Gastroesophageal sphincter (tissue), 4 donors: ENCODE results near the gene BMP7. TPM values are rescaled to one million over a fixed set of nuclear protein-coding genes. Genes with fewer than 3 reads are reported as not detected.
A peak's percentile ranks its signal among the peaks of the same experiment; 100 is the strongest.

ENCODE experiments used
- ATAC-seq: fragments of 150-250 bp; one replicate; pipeline ENCODE4 v1.9.1; 2016; ENCODE audit warnings: mild to moderate bottlenecking, moderate library complexity
- H3K27ac ChIP-seq, 4 donors: fragments of 200-600 bp; sonication (generic) in 3 of 4; 1 replicate in 3 of 4; 2 replicates in 1 of 4; pipeline ENCODE4 v1.5.1; 2016 to 2019
- H3K27me3 ChIP-seq: fragments of 200-600 bp; sonication (generic); one replicate; pipeline ENCODE4 v1.5.1; 2019
- H3K36me3 ChIP-seq, 2 donors: fragments of 200-600 bp; sonication (generic); one replicate each; pipeline ENCODE4 v1.5.1; 2019; ENCODE audit warnings: control low read depth in 1 of 2
- H3K4me1 ChIP-seq, 3 donors: fragments of 200-600 bp; sonication (generic); 1 replicate in 2 of 3; 2 replicates in 1 of 3; pipeline ENCODE4 v1.5.1; 2016 to 2019; ENCODE audit warnings: control low read depth in 2 of 3
- H3K4me3 ChIP-seq, 2 donors: fragments of 200-600 bp; sonication (generic); one replicate each; pipeline ENCODE4 v1.5.1; 2019; ENCODE audit warnings: mild to moderate bottlenecking in 1 of 2, moderate library complexity in 1 of 2
- H3K9me3 ChIP-seq, 3 donors: fragments of 200-600 bp; sonication (generic); one replicate each; pipeline ENCODE4 v1.5.1; 2017 to 2019; ENCODE audit warnings: control low read depth in 2 of 3
- EP300 ChIP-seq: sonication (generic); formaldehyde crosslinking; IDR thresholded peaks from one replicate; pipeline ENCODE4 v1.6.1; 2017; ENCODE audit warnings: antibody characterized with exemption, mild to moderate bottlenecking
- POLR2A ChIP-seq, 2 donors: fragments of 450-650 bp; IDR thresholded peaks; one replicate each; pipeline ENCODE4 v1.6.1; 2017; ENCODE audit warnings: antibody characterized with exemption in 2 of 2, mild to moderate bottlenecking in 2 of 2, moderate library complexity in 1 of 2
- POLR2AphosphoS5 ChIP-seq: sonication (generic); formaldehyde crosslinking; IDR thresholded peaks from one replicate; pipeline ENCODE4 v1.6.1; 2017; ENCODE audit warnings: antibody characterized with exemption
- WGBS, 2 donors: methylation state at CpG; one replicate each; pipeline ENCODE4 v1.1.5; 2018; ENCODE audit warnings: low coverage in 1 of 2; 5-methylcytosine and 5-hydroxymethylcytosine counted together
- total RNA-seq, 4 donors: library from RNA; depleted of rRNA; stranded (reverse); fragments of >200 nt; gene quantifications; one replicate each; pipeline ENCODE4 v1.1.0, GENCODE V29; 2016
- TF ChIP-seq, protein P1 (sequence below), 4 experiments: fragments of 200-600 bp in 2 of 4; fragments of 450-650 bp in 2 of 4; sonication (generic) in 1 of 4; IDR thresholded peaks; one replicate each; pipeline ENCODE4 v1.5.1; 2017 to 2019; ENCODE audit warnings: antibody characterized with exemption in 4 of 4, mild to moderate bottlenecking in 2 of 4, moderate library complexity in 2 of 4

Gene BMP7
- total RNA-seq, 4 donors from 2014 or later, result 0.16 to 10.8 (median 5.0) TPM

DNA sequence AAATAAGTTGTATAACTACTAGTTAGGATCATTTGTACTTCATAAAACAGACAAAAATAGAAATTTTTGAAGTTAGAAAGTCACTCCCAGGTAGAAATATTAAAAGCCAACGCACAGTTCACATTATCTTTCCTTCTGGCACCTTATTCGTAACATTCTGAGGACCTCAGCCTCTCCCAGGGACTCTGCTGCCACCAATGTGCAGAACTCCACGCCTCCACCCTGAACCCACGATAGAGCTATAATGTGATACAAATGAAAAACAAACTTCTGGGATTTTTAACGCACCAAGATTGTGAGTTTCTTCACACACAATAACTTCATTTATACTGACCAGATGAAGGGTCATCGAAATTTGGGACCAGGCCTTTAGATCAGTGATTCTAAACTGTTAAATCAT is 9.5 kb downstream of the BMP7 start:
- Histone ChIP-seq H3K27ac (no peak overlapping the region), H3K9me3 (no peaks in the 10 kb centered on the region), H3K27me3 (peaks cover 78% of the 10 kb centered on the region), H3K36me3 (no peaks in the 10 kb centered on the region), H3K4me1 (peaks cover 0 to 7% (median 5%) of the 10 kb centered on the region in 3 donors), H3K4me3 (no peak overlapping the region)
- no peak for ATAC-seq
- TF ChIP-seq POLR2A (IDR thresholded peaks at IDR 0.05) (no peak), POLR2AphosphoS5 (no peak), EP300 (no peak)
- TF ChIP-seq, protein P1, sequence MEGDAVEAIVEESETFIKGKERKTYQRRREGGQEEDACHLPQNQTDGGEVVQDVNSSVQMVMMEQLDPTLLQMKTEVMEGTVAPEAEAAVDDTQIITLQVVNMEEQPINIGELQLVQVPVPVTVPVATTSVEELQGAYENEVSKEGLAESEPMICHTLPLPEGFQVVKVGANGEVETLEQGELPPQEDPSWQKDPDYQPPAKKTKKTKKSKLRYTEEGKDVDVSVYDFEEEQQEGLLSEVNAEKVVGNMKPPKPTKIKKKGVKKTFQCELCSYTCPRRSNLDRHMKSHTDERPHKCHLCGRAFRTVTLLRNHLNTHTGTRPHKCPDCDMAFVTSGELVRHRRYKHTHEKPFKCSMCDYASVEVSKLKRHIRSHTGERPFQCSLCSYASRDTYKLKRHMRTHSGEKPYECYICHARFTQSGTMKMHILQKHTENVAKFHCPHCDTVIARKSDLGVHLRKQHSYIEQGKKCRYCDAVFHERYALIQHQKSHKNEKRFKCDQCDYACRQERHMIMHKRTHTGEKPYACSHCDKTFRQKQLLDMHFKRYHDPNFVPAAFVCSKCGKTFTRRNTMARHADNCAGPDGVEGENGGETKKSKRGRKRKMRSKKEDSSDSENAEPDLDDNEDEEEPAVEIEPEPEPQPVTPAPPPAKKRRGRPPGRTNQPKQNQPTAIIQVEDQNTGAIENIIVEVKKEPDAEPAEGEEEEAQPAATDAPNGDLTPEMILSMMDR (IDR thresholded peaks at IDR 0.05), result no peak
- 84 to 88% methylated on average over 6 of the region's 6 CpGs for WGBS, 2 donors

DNA sequence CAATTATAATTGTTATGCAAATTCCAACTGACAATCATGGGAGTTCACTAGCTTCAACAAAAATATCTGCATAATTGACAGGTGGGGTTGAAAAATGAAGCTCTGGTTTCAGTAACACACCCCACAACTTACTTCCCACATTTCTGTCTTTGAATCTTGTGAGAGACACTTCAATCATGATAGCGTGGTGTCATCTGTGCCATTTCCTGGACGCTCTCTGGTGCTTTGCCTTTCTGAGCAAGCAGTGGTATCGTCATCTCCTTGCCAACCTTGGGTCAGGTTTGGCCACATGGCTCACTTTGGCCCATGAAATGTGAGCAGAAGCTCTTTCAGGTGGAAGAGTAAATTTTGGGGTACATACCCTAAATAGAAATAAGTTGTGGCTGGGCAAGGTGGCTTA is 10.2 kb downstream of the BMP7 start:
- no peak overlapping the region for H3K27ac ChIP-seq

DNA sequence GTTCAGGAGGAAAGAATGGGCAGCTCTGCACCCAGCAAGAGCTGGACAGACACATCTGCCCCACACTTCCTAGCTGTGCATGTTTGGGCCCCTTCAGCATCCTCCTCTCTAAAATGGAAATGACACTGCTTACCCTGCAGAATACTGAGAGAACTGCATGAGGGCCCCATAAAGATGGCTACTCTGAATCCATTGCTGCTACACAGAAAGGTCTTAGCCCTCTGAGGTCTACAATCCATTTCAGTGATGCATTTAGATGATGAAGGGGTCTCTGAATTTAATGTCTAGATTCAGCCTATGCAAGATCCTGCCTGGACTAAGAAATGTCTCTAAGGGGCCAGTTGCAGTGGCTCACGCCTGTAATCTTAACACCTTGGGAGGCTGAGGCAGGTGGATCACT is 11.3 kb downstream of the BMP7 start:
- Histone ChIP-seq H3K36me3 (no peaks in the 10 kb centered on the region), H3K4me1 (peaks cover 0 to 7% (median 0%) of the 10 kb centered on the region in 3 donors), H3K27ac (no peak overlapping the region), H3K4me3 (no peak overlapping the region), H3K27me3 (peaks cover 67% of the 10 kb centered on the region), H3K9me3 (no peaks in the 10 kb centered on the region)
- no CpG with 5 or more reads among the region's 1 CpG for WGBS, 2 donors
- no peak for TF ChIP-seq EP300
- no peak for TF ChIP-seq POLR2A (IDR thresholded peaks at IDR 0.05)
- TF ChIP-seq, protein P1 (IDR thresholded peaks at IDR 0.05), result no peak
- no peak for TF ChIP-seq POLR2AphosphoS5
- ATAC-seq, result no peak

More for the DNA sequence above, 10.2 kb downstream of the BMP7 start:
- H3K9me3 ChIP-seq, result no peaks in the 10 kb centered on the region
- no peaks in the 10 kb centered on the region for H3K36me3 ChIP-seq
- peaks cover 71% of the 10 kb centered on the region for H3K27me3 ChIP-seq
- H3K4me3 ChIP-seq, result no peak overlapping the region
- no peak for ATAC-seq
- 93 to 100% methylated on average over 2 to 3 of the region's 3 CpGs for WGBS, 2 donors
- peaks cover 0 to 7% (median 5%) of the 10 kb centered on the region in 3 donors for H3K4me1 ChIP-seq
- TF ChIP-seq, protein P1 (IDR thresholded peaks at IDR 0.05), result no peak
- no peak for TF ChIP-seq EP300
- no peak for TF ChIP-seq POLR2AphosphoS5
- peak in 1 of 2 donors; percentile 16 for TF ChIP-seq POLR2A (IDR thresholded peaks at IDR 0.05)

DNA sequence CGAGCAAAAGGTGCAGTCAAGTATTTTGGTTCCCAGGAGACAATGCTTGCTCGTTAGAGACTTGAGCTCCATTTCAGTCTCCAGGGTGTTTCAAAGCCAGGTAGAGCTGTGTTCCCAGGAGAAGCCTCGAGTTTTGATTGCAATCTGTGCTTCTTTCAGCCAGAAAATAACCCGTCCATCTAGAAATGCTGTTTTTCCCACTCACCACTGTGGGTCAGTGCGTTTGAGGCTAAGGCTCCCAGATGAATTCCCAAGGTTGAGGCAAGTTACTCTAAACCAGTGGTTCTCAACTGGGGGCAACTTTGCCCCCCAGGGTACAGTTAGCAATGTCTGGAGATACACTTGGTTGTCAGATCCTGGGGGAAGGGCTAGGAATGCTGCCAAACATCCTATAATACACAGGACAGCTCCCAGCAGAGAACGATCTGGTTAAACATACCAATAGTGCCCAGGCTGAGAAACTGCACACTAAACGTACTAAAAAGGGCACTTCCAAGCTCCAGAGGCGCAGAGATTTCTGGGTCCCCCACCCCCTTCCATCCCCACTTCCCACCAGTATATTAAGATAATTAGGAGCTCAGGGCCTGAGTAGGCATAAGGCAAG is 13.8 kb downstream of the BMP7 start:
- Histone ChIP-seq H3K4me1 (no peaks in the 10 kb centered on the region), H3K27ac (no peak overlapping the region), H3K9me3 (peaks cover 0 to 6% (median 0%) of the 10 kb centered on the region in 3 donors), H3K4me3 (no peak overlapping the region), H3K27me3 (peaks cover 65% of the 10 kb centered on the region), H3K36me3 (no peaks in the 10 kb centered on the region)
- no peak for ATAC-seq
- WGBS, 2 donors, result 68 to 74% methylated on average over 4 to 7 of the region's 8 CpGs
- TF ChIP-seq, protein P1 (IDR thresholded peaks at IDR 0.05), result no peak
- TF ChIP-seq POLR2A (IDR thresholded peaks at IDR 0.05) (no peak), EP300 (no peak), POLR2AphosphoS5 (no peak)

DNA sequence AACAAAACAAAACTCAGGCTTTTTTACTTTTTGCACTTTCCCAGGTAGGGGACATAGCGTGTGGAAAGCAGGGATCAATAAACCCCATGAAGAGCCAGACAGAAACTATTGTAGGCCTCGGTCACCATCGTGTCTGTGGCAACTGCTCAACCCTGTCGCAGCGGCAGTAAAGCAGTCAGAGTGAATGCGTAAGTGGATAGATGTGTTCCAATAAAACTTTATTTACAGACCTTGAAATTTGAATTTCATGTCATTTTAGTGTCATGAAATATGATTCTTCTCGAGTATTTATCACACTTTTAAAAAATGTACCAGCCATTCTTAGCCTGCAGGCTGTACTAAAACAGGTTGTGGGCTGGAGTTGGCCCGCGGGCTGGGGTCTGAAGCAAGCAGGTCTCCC is 14.5 kb downstream of the BMP7 start:
- WGBS, 2 donors, result 88 to 89% methylated on average over 7 to 8 of the region's 9 CpGs
- Histone ChIP-seq H3K27ac (no peak overlapping the region), H3K27me3 (peaks cover 64% of the 10 kb centered on the region), H3K4me3 (no peak overlapping the region), H3K9me3 (peaks cover 0 to 6% (median 0%) of the 10 kb centered on the region in 3 donors), H3K36me3 (no peaks in the 10 kb centered on the region), H3K4me1 (no peaks in the 10 kb centered on the region)
- no peak for ATAC-seq
- TF ChIP-seq, protein P1 (IDR thresholded peaks at IDR 0.05), result no peak
- TF ChIP-seq POLR2AphosphoS5, result no peak
- no peak for TF ChIP-seq POLR2A (IDR thresholded peaks at IDR 0.05)
- TF ChIP-seq EP300, result no peak
